GM18520 (cell line): ENCODE results near the gene UHMK1.
"Not testable (repeated sequence)": the region's sequence is repeated elsewhere in the genome, so short reads cannot be mapped to it uniquely, and the experiment has no call there.

Source experiments
- ATAC-seq: cut with Tn5 transposase; IDR thresholded peaks from one replicate; pipeline ENCODE4 v1.9.1; 2021; ENCODE audit not compliant: unreplicated experiment

The UHMK1 gene

DNA sequence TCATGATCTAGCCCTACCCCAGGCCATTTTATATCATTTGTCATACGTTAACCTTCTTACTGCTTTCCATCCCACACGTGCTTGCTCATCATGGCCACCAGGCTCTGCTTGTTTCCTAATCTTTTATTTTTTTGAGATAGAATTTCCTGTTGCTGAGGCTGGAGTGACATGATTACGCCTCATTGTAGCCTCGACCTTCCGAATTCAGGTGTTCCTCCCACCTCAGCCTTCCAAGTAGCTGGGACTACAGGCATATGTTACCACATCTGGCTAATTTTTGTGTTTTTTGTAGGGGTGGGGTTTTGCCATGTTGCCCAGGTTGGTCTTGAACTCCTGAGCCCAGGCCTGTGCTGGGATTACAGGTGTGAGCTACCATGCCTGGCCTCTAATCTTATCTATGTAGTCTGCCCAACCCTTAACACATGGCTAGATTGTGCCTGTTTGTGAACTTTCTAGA is 67.2 kb downstream of the UHMK1 start:
- ATAC-seq = no peak

DNA sequence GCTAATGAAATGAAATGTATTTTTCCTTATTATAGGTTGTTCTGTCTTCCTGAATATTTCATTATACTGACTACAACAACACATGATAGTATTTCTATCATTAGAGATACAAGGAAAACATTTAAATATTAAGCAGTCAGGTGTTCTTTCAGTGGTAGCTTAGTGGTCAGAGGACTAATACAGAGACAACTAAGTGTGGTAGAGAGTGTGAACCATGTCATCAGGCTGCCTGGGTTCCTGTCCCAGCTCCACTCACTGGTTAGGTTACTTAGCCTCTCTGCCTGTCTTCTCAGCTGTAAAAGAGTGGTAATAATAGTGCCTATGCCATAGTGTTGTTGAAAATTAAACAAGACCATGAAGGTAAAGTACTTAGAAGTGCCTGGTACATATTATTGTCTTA is 67.8 kb downstream of the UHMK1 start:
- ATAC-seq = peak; percentile 32

DNA sequence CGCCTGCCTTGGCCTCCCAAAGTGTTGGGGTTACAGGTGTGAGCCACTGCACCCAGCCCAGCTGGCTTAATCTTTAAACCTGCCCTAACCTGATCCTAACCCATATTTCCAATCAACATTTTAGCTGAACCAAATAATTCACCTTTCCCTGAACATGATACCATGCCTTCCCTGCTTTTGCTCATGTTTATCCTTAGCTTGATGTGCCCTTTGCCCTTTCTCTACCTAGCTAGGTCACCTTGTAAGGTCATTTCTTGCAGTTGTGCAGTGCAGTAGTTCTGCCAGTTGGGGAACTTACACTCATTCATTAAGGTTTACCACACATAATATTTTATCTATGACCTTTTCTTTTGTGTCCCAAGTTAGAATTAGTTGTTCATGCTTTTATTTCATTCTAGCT is 69.3 kb downstream of the UHMK1 start:
- ATAC-seq = no peak

DNA sequence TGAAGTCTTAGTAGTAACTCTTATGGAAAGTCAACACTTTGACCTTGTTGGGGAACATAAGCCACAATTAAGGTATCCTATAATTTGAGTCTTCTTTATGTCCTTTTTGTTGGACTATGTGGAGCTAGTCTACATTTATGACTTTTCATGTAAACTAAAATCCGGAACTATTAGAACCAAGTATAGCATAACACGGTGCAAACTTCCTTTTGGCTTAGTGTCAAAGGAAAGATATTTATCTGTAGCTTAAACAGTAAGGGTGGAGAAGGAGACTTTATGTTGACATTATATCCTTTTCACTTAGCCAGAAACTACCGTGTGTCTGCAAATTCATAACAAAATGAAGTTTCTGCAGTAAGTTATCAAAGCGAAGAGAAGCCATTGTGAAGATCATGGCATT is 71.2 kb downstream of the UHMK1 start:
- ATAC-seq = no peak

DNA sequence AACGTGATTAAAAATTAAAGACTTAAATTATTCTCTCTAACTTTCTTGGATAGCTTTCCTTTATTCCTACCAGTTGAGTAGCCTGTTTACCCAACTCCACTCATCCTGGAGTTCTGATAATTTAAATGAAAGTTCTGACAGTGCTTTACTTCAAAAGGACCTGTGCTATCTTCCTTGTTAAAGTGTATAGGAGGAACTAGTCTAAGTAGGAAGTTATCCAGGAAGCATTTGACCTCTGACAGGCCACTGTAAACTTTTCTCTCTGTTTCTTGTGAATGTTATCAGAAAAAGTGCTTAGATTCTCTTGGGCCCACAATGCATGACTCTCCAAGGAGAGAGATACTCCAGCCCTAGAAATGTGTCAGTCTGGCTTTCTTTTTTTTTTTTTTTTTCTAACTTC is 73.1 kb downstream of the UHMK1 start:
- ATAC-seq = no peak

DNA sequence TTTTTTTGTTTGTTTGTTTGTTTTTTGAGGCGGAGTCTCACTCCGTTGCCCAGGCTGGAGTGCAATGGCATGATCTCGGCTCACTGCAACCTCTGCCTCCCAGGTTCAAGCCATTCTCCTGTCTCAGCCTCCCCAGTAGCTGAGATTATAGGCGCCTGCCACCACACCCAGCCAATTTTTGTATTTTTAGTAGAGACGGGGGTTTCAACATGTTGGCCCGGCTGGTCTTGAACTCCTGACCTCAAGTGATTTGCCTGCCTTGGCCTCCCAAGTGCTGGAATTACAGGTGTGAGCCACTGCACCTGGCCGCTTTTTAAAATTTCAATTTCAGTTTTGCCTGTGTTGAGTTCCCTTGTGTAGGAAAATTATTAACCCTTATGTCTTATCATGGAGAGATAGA is 73.5 kb downstream of the UHMK1 start:
- not testable (repeated sequence) for ATAC-seq

DNA sequence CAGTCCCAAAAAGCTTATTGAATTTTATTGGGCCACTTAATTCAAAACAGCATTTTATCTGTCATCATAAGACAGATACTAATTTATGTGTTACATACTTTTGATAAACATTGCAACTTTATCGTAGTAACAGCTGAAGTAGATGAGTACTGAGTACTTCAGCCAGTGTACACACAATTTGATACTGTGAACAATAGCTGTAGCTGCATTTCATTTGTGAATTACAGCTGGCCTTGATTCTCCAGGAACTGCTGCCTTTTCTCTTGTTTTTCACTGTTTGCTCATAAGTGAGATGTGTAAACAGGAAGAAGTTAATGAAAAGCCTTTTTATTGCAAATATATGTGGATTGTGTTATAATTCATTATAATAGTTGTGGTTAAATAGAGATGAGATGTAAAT is 74.1 kb downstream of the UHMK1 start:
- no peak for ATAC-seq

DNA sequence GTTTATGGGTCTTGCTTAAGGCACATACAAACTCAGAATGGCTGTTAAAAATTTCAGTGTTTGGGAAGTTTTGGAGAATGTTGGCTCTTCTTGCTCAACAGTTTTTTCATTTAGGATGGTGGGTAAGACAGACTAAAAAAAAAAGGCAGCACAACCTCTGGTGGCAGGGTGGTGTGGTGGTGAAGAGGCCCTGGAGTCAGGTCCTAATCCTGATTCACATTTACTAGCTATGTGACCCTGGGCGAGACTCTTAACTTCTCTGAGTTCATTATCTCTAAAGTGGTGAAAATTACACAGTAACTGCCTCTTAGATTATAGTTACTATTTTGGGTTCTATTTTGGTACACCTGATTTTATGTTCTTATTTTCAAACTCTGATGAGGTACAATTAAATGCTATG is 75.5 kb downstream of the UHMK1 start:
- ATAC-seq = no peak

DNA sequence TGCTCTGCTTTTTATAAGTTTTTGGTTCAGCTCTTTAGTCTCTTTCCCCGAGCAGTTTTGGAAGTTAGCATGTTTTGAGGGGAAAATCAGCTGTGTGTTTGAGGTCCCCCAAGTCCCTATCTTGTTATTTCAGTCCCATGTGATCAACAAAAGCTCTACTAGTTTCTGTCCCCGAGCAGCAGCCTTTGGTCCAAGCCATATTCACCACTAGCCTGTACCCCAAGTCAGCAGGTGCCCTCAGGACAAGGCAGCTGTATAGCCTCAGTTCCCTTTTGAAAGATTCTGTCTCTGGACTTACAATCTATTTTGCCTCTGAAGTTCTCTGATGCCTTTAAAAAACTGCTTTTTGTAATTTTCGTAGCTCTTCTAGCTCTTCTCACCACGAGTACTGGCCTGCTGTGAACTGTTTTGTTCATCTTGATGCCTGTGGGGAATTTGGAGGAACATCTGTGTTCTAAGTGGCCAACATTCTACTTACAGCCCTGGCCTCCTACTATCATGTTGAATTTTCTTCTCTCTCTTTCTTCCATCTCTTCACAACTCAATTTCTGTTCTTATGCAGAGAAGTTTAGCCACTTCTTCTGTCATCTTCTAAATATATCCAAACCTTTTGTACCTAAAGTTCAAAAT is 80.6 kb downstream of the UHMK1 start:
- ATAC-seq = no peak

DNA sequence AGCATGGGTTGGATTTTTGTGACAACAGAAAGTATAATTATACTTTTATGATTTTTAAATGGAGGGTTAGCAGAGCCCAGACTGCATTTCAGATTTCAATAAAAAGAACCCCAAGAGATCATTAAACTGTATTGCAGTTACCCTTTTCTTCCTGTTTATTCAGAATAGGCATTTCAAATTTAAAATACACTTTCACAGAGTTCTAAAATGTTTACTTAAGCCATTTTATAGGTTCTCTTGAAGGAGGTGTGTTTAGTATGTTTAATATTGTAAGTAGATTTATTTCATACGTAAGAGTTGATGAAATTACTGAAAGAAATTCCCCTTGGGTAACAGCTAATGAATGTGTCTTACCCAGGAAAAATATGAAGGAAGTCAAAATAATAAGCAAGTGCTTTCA is 81.3 kb downstream of the UHMK1 start:
- no peak for ATAC-seq
